Stimulated activated CD8-positive, alpha-beta memory T cell treated with anti-CD3 and anti-CD28 coated beads, Interleukin-12 subunit alpha, Interleukin-12 subunit beta, amount 100 ng/mL, for 24 hours (primary cell): ENCODE results near the gene VGF.
A peak's percentile ranks its signal among the peaks of the same experiment; 100 is the strongest.

Source experiments
- DNase-seq: peaks from one replicate; pipeline ENCODE4 v3.0.0-alpha.2; 2020; ENCODE audit errors: extremely low read depth

Gene VGF

GRCh38 chr7:101185258-101185839, 20.0 kb upstream of the VGF start:
- DNase-seq, result no peak

- DNase-seq, result no peak
Observed at GRCh38 chr7:101180130-101180755, 14.9 kb upstream of the VGF start, which contains the start of gene NAT16. NAT16 (minus strand) TSS chr7:101180293; CDS start chr7:101174807, 5,486 bp downstream.

DNA sequence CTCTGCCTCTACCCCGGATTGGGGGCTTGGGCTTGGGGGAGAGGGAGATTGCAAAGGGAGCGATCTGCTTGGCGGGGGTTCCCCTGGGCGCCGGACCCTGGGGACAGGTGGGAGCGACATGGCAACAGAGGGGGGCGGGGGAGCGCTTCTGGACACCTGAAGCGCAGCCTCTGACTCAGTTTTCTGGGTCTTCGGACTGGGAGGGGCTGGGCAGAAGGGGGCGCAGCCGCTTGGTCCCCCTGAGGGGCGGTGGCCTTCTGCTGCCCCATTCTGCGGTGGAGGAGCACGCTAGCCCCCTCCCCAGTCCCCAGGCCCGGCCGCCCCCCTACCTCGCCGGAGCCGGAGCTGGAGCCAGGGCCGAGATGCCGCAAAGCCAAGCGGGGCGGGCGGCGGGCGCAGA, 14.3 kb upstream of the VGF start:
- no peak for DNase-seq

- no peak for DNase-seq
Observed at GRCh38 chr7:101179117-101179516, 13.7 kb upstream of the VGF start.

- no peak for DNase-seq
Observed at GRCh38 chr7:101177644-101178043, 12.3 kb upstream of the VGF start.

GRCh38 chr7:101175664-101176063, 10.3 kb upstream of the VGF start:
- DNase-seq, result no peak

GRCh38 chr7:101174322-101174854, 9.0 kb upstream of the VGF start:
- DNase-seq, result no peak

- DNase-seq, result no peak
Observed at GRCh38 chr7:101173752-101174244, 8.4 kb upstream of the VGF start.

DNA sequence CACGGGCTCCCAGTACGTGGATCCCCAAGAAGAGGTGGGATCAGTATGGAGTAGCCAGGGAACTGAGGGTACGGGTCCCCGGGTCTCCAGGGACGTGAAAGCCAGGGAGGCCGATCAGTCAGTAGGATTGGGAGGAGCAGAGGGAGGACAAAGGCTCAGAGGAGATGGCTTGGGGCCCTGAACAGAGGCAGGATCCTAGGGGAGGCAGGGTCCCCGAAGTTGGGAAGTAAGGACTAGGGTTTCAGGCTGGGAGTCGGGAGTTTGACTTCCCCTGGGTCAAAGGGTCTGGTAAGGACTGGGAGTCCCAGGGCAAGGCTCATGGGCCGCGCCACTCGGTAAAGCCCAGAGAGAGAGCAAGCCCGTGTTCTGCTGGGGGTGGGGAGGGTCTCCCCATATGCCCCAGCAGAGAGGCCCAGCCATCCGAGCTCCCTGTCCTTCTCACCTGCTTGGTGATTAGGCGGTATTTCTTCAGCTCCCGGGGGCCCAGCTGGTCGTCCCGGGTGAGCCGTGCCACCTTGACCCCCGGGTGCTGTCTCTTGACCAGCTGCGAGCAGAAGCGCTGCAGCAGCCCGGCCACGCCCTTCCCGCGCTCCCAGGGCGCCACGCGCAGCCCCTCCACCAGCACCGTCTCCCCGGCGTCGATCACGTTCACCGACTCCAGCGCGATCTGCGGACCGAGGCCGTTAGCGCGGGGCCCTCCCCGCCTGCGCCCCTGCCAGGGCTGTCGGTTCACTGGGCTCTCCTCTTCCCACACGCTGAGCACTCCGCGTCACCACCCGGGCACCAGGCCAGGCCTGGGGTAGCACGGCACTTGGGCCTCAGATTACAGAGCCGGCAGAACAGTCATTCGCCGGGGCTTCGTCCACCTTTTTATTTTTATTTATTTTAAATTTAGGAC, 7.7 kb upstream of the VGF start:
- DNase-seq, result no peak

DNA sequence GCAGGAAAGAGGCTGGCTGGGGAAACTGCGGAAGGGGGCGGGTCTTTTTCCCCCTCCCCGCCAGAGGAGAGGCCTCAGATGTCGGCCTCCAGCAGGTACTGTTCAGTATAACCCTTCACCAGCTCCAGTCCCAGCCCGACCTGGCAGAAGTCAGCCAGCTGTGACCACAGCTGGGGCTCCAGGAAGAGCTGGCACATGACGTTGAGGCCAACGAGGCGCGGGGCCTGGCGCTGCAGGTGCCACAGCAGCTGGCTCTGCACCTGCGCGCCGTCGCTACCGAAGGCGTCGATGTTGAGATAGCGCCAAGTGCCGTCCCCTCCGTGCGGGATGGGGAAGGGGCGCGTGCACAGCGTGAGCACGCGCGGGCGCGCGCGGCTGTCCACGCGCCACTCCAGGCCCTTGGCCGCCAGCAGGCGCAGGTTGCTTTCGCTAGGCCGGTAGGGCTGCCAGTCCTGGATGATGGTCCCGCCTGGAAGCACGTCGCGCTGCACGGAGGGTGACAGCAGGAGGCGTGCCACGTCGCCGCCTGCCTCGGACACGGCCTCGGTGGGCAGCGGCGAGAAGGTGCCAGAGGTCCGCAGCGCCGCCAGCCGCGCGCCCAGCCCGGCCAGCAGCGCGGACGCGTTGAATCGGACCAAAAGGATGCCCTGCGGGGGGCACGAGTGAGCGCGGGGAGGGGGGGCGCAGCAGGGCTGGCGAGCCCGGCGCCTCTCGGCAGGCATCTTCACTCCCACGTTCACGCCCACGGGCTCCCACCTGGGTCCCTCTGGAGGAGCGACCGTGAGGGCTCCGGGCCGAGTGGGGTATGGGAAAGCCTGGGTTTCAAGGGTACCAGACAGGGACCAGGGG, 6.9 kb upstream of the VGF start:
- DNase-seq, result no peak

GRCh38 chr7:101171442-101171837, 6.1 kb upstream of the VGF start:
- no peak for DNase-seq

DNA sequence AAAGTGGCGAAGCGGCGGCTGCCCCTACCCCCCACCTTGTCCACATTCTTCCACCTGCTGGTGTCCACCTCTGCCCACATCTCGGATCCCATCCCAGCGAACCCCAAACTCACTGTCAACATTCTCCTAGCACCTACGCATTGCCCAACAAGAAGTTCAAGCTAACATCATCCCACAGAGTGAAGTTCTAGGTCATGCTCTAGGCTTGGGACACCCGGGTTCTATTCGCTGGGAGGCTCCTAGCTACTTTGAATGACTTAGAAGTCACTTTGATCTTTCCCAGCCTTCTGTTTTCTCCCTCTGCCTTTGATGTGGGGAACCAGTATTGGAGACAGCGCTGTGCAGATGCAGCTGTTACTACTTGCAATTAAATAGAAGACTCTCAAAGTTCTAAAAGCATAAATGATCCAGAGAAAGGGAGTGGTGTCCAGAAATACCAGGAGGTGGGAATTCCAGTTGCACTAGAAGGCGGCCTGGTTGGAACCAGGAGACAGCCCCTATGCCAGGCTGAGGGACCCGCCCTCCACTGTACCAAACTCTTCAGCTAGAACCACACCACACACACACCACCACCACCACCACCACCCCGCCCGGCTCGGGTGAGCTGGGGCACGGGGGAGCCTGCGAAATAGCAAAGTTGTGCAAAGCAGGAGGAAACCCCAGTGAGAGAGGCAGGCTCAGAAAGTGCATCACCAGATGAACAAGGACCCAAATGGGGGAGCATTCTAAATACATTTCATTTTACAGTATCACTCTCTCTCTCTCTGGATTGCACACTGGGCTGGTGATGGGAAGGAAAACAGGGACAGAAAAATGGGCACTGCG, 5.5 kb upstream of the VGF start:
- DNase-seq, result no peak

- DNase-seq, result peak; percentile 49
Observed at GRCh38 chr7:101169838-101170551, 4.6 kb upstream of the VGF start.

GRCh38 chr7:101169110-101169837, 3.9 kb upstream of the VGF start:
- no peak for DNase-seq

DNA sequence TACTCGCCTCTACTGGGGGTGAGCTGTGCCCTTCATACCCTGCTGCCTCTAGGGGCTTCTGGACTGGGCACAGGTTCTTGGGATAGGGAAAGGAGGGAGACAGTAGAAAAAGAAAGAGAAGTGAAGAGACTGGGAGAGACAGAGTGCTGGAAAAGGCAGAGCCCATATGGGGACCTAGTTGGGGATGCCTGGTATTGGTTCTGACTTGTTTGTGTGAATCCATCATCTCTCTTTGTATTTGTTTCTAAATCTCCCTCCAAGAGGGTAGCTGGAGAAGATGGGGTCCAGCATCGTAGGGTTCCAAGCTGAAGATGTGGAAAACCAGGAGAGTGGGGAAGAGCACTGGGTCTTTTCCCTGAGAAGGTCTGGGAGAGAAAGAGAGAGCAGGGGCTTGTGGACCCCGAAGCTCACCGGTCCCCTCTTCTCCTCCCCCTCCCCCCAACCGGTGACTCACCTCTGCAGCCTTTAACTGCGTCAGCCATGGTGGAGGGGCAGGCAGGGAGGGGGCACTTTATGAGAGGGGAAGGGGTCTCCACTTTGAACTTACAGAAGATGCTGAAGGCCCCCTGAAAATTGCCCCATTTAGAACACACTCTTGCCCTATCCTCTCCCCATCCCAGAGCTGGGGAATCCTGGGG, 3.2 kb upstream of the VGF start:
- no peak for DNase-seq

GRCh38 chr7:101167645-101168411, 2.5 kb upstream of the VGF start:
- DNase-seq, result no peak

GRCh38 chr7:101166909-101167644, 1.7 kb upstream of the VGF start:
- no peak for DNase-seq

- DNase-seq, result no peak
Observed at GRCh38 chr7:101166648-101166908, 1.2 kb upstream of the VGF start.
